GM10266 (cell line): Measurements from ENCODE around the gene PLEKHH1.
A peak's percentile ranks its signal among the peaks of the same experiment; 100 is the strongest.

Experiments used
- DNase-seq: peaks from one replicate; pipeline ENCODE4 v3.0.0; 2012; ENCODE audit errors: extremely low spot score
- CTCF ChIP-seq: IDR thresholded peaks from 2 replicates; pipeline ENCODE4 v1.5.1; 2012; ENCODE audit warnings: mild to moderate bottlenecking, low read depth; ENCODE audit not compliant: control insufficient read depth, insufficient read depth; ENCODE audit errors: missing control alignments

The PLEKHH1 gene

GRCh38 chr14:67532998-67533753 is at the start of gene PLEKHH1:
Gene PLEKHH1 (plus strand): TSS chr14:67533290. CDS start chr14:67541868, 8,578 bp downstream.
- TF ChIP-seq CTCF: no peak
- DNase-seq: peak; percentile 82

- TF ChIP-seq CTCF: no peak
- DNase-seq: no peak
These were observed 49.4 kb upstream of the PLEKHH1 start for GRCh38 chr14:67483579-67484285.

- peak; percentile 4 for DNase-seq
- TF ChIP-seq CTCF: no peak
These were observed 47.5 kb upstream of the PLEKHH1 start for GRCh38 chr14:67485501-67486095.

- no peak for TF ChIP-seq CTCF
- no peak for DNase-seq
These were observed 46.2 kb upstream of the PLEKHH1 start for GRCh38 chr14:67486890-67487289.

- DNase-seq: no peak
- no peak for TF ChIP-seq CTCF
These were observed 45.8 kb upstream of the PLEKHH1 start for GRCh38 chr14:67487332-67487731.

GRCh38 chr14:67487937-67488893 is 44.9 kb upstream of the PLEKHH1 start, which contains the start of gene TMEM229B:
Gene TMEM229B (minus strand): TSS chr14:67488721. CDS start chr14:67473923, 14,798 bp downstream.
- peak; percentile 84 for DNase-seq

More at GRCh38 chr14:67487937-67488893, 44.9 kb upstream of the PLEKHH1 start, which contains the start of gene TMEM229B:
- no peak for TF ChIP-seq CTCF
